Placental pericyte (primary cell): Measurements from ENCODE around the gene NUAK2. TPM values are rescaled to one million over a fixed set of nuclear protein-coding genes. Genes with fewer than 3 reads are reported as not detected.

Experiments
- small RNA-seq: library from RNA; depleted of rRNA; stranded (forward); fragments of <200 nt; gene quantifications from one replicate; pipeline ENCODE3, GENCODE V24; 2012; ENCODE audit warnings: low replicate concordance
- total RNA-seq: library from RNA; depleted of rRNA; stranded (reverse); fragments of >200 nt; gene quantifications from 2 replicates; pipeline ENCODE4 v1.2.3, GENCODE V29; 2012

NUAK2 gene
- 5.5 and 9.7 TPM in 2 replicates for total RNA-seq

DNA sequence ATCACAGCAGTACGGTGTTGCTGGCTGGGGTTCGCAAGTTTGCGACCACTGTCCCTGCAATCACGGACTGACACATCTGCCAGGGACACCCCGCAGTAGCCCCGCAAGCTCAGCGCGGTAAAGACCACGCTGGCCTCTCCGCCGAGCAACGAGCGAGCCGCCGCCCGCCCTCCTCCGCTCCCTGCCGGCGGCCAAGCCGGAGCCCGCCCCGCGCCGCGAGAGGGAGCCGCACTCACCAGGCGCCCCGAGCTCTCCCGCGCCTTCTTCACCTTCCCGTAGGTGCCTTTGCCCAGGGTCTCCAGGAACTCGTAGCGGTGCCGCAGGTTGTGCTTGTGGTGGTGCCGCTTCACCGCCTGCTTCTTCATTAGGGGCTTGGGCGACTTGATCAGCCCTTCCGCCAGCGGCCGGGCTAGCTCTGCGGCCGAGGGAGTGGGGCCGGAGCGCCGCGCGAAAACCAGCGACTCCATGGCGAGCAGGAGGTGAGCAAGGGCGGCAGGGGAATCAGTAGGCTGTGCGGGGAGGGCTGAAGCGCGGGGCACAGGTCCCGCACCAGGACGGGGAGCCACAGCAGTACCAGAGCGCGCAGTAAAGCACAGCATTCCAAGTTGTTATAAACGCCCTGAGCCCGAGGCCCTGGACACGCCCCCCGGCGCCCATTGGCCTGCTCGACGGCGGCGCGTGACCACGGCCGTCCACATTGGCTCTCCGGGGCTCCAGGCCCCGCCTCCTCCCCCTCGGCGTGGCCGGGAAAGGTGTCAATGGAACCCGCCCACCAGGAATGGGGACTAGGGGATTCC lies at the start of gene NUAK2:
TSS of gene NUAK2 (minus strand) at position 584 of the 797 bp plus-strand sequence. CDS start at position 467, 117 bp downstream.

DNA sequence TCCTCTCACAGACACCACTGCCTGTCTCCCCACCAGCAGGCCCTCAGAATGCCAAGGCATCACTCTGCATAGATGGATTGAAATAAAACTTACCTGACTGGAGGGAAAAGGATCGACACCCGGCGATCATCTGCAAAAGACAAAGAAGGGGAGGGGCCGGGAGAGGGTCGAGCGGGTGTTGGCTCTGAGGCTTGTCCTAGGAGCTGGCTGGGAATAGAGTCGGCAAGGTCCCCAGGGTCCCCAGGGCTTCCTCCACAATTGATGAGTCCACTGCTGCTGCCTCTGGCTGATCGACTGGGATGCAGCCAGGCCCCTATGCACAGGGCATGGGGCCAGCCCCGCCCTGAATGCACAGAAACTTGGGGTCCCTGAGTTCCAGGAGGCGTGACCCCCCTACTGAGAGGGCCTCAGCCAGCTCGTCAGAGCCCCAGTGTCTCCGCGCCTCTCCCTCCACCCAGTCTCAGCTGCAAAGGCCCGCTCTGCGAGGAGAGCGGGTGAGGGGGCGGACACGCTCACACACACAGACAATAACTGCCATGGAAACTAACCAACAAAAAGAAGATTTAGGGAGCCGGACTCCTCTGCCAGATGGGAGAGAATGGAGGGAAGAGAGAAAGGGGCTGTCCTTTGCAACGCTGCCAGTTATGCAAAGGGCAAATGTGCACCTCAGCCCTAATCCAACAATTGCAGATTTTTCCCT lies 35.0 kb upstream of the NUAK2 start, which contains the start of gene KLHDC8A:
TSS of gene KLHDC8A (minus strand) at position 483 of the 700 bp plus-strand sequence. CDS start 13,318 bp downstream, outside the sequence.

Small RNA genes lying within 50 kb of the gene (small RNA-seq; reads per million reads assigned to genes)
- not detected for gene SNRPGP10

Other genes starting within 250 kb of the NUAK2 start
- 1.3 and 1.7 TPM in 2 replicates for gene TMEM81, start 237.3 kb downstream of the NUAK2 start, total RNA-seq
- 14.7 and 20.6 TPM in 2 replicates for gene RBBP5, start 199.8 kb downstream of the NUAK2 start, total RNA-seq
- 11.2 and 12.5 TPM in 2 replicates for gene DSTYK, start 110.0 kb downstream of the NUAK2 start, total RNA-seq
- gene TMCC2, start 93.8 kb downstream of the NUAK2 start, total RNA-seq, result 3.9 and 5.7 TPM in 2 replicates
- gene KLHDC8A, start 35.2 kb upstream of the NUAK2 start, total RNA-seq, result not detected in 2 replicates
- not detected in 2 replicates for gene LEMD1, start 100.3 kb upstream of the NUAK2 start, total RNA-seq
- not detected in 2 replicates for gene BLACAT1, start 134.3 kb upstream of the NUAK2 start, total RNA-seq
- 0.14 and 0.22 TPM in 2 replicates for gene CDK18, start 182.9 kb upstream of the NUAK2 start, total RNA-seq